Muscle layer of colon (tissue), 2 donors: ENCODE measurements around the gene CDS2.

Source experiments
- H3K27ac ChIP-seq: one replicate; pipeline ENCODE4 v1.7.0; 2013; ENCODE audit warnings: low read depth, mild to moderate bottlenecking, low read length, moderate library complexity
- H3K27me3 ChIP-seq, 2 donors: one replicate each; pipeline ENCODE4 v1.7.0; 2013; ENCODE audit warnings: low read length in 2 of 2, mild to moderate bottlenecking in 2 of 2; ENCODE audit not compliant: insufficient read depth in 2 of 2, control insufficient read depth in 1 of 2
- H3K36me3 ChIP-seq: one replicate; pipeline ENCODE4 v1.7.0; 2013; ENCODE audit warnings: mild to moderate bottlenecking, low read length; ENCODE audit not compliant: insufficient read depth
- H3K4me1 ChIP-seq: one replicate; pipeline ENCODE4 v1.7.0; 2013; ENCODE audit warnings: mild to moderate bottlenecking, low read length; ENCODE audit not compliant: insufficient read depth
- H3K4me3 ChIP-seq, 2 donors: one replicate each; pipeline ENCODE4 v1.7.0; 2013; ENCODE audit warnings: low read length in 2 of 2, low read depth in 1 of 2, mild to moderate bottlenecking in 1 of 2, moderate library complexity in 1 of 2
- H3K9ac ChIP-seq: one replicate; pipeline ENCODE4 v1.7.0; 2013; ENCODE audit warnings: low read length
- H3K9me3 ChIP-seq: one replicate; pipeline ENCODE4 v1.7.0; 2013; ENCODE audit warnings: mild to moderate bottlenecking, low read length
- donor health status: abdominal sarcoma.
- donor health status: Adenocarcinoma of cecum.

Gene CDS2

DNA sequence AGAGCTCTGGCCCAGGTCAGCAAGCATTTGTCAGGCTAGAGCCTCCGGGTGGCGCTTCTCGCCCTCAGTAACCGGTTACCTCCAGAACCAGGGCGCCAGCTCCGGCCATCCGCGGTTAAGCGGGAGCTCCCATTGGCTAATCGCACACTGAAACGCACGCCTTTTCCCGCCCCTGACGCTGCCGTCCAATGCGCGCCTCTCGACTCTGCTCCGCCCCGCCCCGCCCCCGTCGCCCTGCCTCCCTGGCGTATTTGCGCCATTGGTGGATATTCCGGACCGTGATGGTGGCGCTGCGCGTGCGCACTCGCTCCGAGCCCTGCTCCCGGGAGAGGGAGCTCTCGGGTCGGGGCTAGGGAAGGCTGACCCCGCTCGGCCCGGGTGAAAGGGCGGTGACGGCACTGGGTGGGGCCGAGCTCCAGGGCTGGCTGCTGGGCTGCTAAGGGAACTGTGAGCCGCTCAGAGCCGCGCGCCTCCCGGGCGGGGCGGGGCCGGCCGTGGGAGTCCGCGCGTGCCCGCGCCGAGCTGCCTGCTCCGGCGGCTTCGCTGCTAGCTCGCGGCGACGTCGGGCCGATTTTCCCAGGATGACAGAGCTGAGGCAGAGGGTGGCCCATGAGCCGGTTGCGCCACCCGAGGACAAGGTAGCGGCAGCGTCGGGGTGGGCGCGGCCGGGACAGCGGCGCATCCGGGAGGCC, at the start of gene CDS2:
CDS2 (plus strand) TSS at position 497 of the 692 bp plus-strand sequence; CDS start at position 582, 85 bp downstream.
- Histone ChIP-seq H3K4me3 (peak within 1 kb of the TSS; percentile 82 to 88), H3K27me3 (no peaks in the 10 kb centered on the region), H3K9me3 (no peaks in the 10 kb centered on the region), H3K27ac (peak within 1 kb of the TSS; percentile 96), H3K4me1 (peaks cover 24% of the 10 kb centered on the region), H3K9ac (peak within 1 kb of the TSS; percentile 90), H3K36me3 (no peaks in the 10 kb centered on the region)

DNA sequence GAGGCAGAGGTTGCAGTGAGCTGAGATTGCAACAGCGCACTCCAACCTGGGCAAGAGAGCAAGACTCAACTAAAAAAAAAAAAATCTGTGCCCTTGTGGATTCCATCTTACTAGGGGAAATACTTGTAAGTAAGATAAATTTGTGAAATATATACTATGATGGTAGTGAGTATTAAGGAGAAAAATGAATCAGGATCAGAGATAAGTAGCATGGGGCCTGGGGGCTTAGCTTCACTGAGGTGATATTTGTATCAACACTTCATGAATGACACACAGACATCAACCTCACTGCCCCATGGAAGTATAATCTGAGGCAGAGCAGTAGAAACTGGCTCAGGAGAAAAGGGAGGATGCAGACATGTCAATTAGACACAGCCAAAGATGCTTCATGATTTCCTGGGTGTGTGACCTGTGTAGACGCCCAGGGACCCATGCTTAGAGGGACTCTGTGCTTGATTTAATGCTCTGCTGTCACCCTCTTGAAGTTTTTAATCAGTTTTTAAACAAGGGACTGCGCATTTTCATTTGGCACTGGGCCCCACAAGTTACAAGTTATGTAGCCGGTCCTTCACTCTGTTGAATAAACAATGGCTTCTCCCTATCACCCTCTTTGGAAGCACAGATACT, 48.9 kb upstream of the CDS2 start:
- Histone ChIP-seq H3K27me3 (no peaks in the 10 kb centered on the region), H3K27ac (peak overlapping the region; percentile 57), H3K9me3 (no peaks in the 10 kb centered on the region), H3K4me1 (peaks cover 8% of the 10 kb centered on the region), H3K36me3 (no peaks in the 10 kb centered on the region), H3K4me3 (peak overlapping the region in 1 of 2 donors; percentile 53), H3K9ac (peak overlapping the region; percentile 34)

DNA sequence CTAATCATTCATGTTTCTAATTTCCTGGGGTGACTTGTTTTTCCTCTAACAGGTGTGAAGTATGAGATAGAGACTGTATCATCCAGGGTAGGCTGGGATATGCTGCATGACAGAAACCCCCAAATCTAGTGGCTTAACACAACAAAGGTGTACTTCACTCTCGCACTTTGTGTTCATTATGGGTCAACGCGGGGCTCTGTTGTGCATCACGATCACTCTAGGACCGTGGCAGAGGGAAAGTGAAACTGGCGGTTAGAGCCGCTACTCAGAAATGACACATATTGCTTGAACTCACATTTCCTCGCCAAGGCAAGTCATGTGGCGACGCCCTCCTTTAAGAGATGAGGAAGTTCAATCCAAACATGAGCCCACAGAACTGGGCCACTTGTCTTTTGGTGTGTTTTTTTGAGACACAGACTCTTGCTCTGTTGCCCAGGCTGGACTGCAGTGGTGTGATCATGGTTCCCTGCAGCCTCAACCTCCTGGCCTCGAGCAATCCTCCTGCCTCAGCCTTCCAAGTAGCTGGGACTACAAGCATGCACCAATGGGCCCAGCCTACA, 48.3 kb upstream of the CDS2 start:
- Histone ChIP-seq H3K27ac (peak overlapping the region; percentile 57), H3K27me3 (no peaks in the 10 kb centered on the region), H3K9ac (peak overlapping the region; percentile 34), H3K36me3 (no peaks in the 10 kb centered on the region), H3K9me3 (no peaks in the 10 kb centered on the region), H3K4me1 (peaks cover 2% of the 10 kb centered on the region), H3K4me3 (peak overlapping the region in 1 of 2 donors; percentile 53)

DNA sequence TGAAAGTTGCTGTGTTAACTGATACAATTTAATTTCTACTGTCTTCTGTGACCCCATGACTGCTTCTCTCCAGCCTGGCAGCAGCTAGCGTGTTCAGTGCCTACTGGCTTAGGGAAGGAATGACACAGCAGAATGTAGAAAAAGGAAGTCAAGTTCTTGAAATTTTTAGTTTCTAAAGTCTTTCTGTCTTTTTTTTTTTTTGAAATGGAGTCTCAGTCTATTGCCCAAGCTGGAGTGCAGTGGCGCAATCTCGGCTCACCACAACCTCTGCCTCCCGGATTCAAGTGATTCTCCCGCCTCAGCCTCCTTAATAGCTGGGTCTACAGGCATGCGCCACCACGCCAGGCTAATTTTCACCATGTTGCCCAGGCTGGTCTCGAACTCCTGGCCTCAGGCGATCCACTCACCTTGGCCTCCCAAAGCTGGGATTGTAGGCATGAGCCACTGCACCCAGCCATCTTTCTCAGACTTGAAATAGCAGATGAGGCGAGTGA, 46.4 kb upstream of the CDS2 start:
- Histone ChIP-seq H3K27ac (peak overlapping the region; percentile 34), H3K4me1 (no peaks in the 10 kb centered on the region), H3K36me3 (no peaks in the 10 kb centered on the region), H3K9ac (no peak overlapping the region), H3K27me3 (no peaks in the 10 kb centered on the region), H3K9me3 (no peaks in the 10 kb centered on the region), H3K4me3 (no peak overlapping the region)

DNA sequence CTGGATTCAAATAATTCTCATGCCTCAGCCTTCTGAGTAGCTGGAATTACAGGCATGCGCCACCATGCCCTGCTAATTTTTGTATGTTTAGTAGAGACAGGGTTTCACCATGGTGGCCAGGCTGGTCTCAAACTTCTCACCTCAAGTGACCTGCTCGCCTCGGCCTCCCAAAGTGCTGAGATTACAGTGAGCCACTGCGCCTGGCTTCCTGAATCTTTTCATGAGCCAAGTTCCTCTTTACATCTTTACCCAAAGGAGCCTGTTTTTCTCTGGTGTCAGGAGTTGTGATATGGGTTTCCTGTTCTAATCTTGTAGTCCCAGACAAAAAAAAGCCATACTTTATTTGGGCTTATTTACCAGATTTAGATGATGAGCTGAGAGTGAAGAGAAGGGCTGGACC, 41.4 kb upstream of the CDS2 start:
- no peaks in the 10 kb centered on the region for H3K27me3 ChIP-seq
- H3K36me3 ChIP-seq: no peaks in the 10 kb centered on the region
- H3K4me3 ChIP-seq: no peak overlapping the region
- no peaks in the 10 kb centered on the region for H3K9me3 ChIP-seq
- no peak overlapping the region for H3K9ac ChIP-seq
- H3K4me1 ChIP-seq: no peaks in the 10 kb centered on the region
- H3K27ac ChIP-seq: no peak overlapping the region

DNA sequence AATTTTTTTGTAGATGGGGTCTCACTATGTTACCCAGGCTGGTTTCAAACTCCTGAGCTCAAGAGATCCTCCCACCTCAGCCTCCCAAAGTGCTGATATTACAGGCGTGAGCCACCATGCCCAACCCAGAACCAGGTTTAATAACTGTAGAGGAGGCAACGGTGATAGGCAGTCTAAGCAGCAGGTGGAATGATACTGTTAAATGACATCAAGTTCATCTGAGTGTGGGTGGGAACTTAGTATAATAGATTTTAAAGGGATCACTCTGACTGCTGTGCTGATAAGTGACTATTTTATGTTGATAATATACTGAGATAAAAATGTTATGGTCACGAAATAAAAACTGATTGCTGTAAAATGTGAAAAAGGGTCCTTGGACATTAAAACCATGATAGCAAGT, 38.1 kb upstream of the CDS2 start:
- Histone ChIP-seq H3K27me3 (no peaks in the 10 kb centered on the region), H3K9me3 (no peaks in the 10 kb centered on the region), H3K36me3 (no peaks in the 10 kb centered on the region), H3K27ac (no peak overlapping the region), H3K4me3 (no peak overlapping the region), H3K4me1 (no peaks in the 10 kb centered on the region), H3K9ac (no peak overlapping the region)

DNA sequence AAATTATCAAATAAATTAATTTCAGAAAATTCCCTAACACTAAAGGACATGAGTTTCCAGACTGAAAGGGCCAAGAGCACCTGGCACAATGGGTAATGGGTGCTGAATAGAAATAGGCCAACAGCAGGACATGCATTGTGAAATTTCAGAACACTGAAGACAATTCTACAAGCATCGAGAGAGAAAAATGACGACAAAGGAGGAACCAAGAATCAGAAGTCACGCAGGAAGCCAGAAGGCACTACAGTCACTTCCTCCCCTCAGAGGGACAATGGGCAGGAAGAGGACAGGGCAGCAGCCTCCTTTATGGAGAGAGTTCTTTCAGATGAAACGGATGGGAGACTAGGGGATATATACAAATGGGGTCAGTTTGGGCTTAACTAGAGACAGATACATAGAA, 36.6 kb upstream of the CDS2 start:
- no peaks in the 10 kb centered on the region for H3K36me3 ChIP-seq
- H3K27ac ChIP-seq: no peak overlapping the region
- H3K9ac ChIP-seq: no peak overlapping the region
- no peaks in the 10 kb centered on the region for H3K4me1 ChIP-seq
- no peaks in the 10 kb centered on the region for H3K9me3 ChIP-seq
- H3K27me3 ChIP-seq: no peaks in the 10 kb centered on the region
- H3K4me3 ChIP-seq: no peak overlapping the region

DNA sequence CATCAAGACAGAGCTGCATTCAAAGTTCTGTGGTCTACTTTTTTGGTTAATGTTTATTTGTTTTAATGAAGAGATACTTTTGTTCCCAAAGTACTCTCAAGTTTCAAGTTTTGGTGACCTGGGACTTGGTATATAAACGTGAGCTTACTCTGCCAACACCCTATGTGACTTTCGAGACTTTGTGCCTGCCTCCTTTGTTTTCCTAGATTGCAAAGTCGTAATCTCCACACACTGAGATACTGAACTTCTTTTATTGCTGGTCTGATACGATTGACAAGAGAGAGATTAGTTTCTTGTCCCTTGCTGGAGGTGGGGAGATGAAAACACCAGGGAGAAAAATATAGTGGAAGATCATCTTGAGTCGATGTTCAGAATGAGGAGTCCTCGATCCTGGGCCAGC, 34.9 kb upstream of the CDS2 start:
- no peaks in the 10 kb centered on the region for H3K4me1 ChIP-seq
- no peak overlapping the region for H3K27ac ChIP-seq
- H3K9ac ChIP-seq: no peak overlapping the region
- no peaks in the 10 kb centered on the region for H3K27me3 ChIP-seq
- H3K36me3 ChIP-seq: peaks cover 6% of the 10 kb centered on the region
- H3K9me3 ChIP-seq: no peaks in the 10 kb centered on the region
- H3K4me3 ChIP-seq: no peak overlapping the region

DNA sequence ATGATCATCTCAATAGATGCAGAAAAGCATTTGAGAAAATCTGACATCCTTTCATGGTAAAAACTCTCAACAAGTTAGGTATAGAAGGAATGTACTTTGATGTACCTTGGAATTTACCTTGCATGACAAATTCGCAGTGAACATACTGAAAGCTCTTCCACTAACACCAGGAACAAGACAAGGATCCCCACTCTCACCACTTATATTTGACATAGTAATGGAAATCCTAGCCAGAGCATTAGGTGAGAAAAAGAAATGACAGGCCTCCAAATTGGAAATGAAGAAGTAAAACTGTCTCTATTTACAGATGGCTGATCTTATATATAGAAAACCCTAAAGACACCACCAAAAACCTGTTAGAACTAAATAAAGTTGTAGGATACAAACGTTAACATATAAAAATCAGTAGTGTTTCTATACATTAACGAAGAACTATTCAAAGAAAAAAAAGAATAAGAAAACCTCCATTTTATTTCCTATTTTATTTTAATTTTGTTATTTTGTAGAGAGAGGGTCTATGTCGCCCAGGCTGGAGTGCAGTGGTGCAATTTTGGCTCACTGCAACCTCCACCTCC, 34.0 kb upstream of the CDS2 start:
- no peaks in the 10 kb centered on the region for H3K4me1 ChIP-seq
- no peak overlapping the region for H3K4me3 ChIP-seq
- no peak overlapping the region for H3K27ac ChIP-seq
- H3K36me3 ChIP-seq: peaks cover 10% of the 10 kb centered on the region
- H3K9me3 ChIP-seq: no peaks in the 10 kb centered on the region
- H3K9ac ChIP-seq: no peak overlapping the region
- H3K27me3 ChIP-seq: no peaks in the 10 kb centered on the region

DNA sequence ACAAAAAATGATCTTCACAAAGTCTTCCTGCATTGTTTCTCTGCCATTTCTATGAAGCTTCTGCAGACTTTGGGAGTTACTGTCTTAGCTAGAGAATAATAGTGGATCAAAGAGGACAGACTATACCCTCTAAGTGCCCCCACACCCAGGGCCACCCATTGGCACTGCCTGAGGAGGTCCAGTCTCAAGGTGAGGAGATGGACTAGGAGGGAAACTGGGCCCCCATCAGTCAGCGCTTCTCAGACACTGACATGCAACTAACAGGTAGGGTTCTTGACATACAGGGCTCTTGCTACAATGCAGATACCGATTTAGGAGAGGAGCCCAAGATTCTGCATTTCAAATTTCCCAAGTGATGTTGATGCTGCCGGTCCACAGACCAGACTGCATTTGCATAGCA, 31.4 kb upstream of the CDS2 start:
- no peak overlapping the region for H3K27ac ChIP-seq
- H3K9me3 ChIP-seq: no peaks in the 10 kb centered on the region
- no peaks in the 10 kb centered on the region for H3K4me1 ChIP-seq
- H3K4me3 ChIP-seq: no peak overlapping the region
- H3K36me3 ChIP-seq: peaks cover 19% of the 10 kb centered on the region
- H3K9ac ChIP-seq: no peak overlapping the region
- H3K27me3 ChIP-seq: no peaks in the 10 kb centered on the region

DNA sequence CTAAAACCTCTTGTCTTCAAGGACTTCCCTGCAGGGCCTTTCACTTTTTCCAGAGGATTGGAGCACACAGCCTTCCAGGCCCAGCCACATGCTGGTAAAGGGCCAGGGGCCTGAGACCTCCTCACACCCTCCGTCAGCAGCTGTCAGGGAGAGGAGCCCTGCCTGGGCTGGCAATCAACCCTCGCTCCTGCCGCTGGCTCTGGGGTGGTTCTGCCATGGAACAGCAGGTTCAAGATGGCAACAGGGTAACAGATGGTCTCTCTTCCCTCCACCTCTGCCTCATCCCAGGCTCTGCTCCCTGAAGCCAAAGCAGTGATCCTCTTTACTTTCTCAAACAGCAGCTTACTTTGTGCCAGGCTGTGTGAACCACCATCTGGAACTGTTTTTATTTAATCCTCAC, 30.9 kb upstream of the CDS2 start:
- H3K9ac ChIP-seq: no peak overlapping the region
- no peak overlapping the region for H3K27ac ChIP-seq

More for the DNA sequence above, 30.9 kb upstream of the CDS2 start:
- no peaks in the 10 kb centered on the region for H3K27me3 ChIP-seq
- H3K36me3 ChIP-seq: peaks cover 19% of the 10 kb centered on the region
- H3K4me1 ChIP-seq: no peaks in the 10 kb centered on the region
- no peak overlapping the region for H3K4me3 ChIP-seq
- no peaks in the 10 kb centered on the region for H3K9me3 ChIP-seq
